Bronchial epithelial cell (primary cell): Measurements from ENCODE around the gene TRPV5. TPM values are rescaled to one million over a fixed set of nuclear protein-coding genes. Genes with fewer than 3 reads are reported as not detected.
A peak's percentile ranks its signal among the peaks of the same experiment; 100 is the strongest.

ENCODE experiments used
- DNase-seq: peaks from one replicate; pipeline ENCODE4 v3.0.0-alpha.2; 2010; ENCODE audit warnings: low read depth
- FAIRE-seq: peaks from 2 replicates; lab custom pipeline; 2011; peaks lifted over from hg19 to GRCh38; lab: Jason Lieb, UNC
- H3K27me3 ChIP-seq: 2 replicates; pipeline ENCODE4 v1.5.1; 2011; ENCODE audit warnings: low read length; ENCODE audit not compliant: control insufficient read depth, insufficient read depth
- H3K36me3 ChIP-seq: 2 replicates; pipeline ENCODE4 v1.5.1; 2011; ENCODE audit warnings: low read length; ENCODE audit not compliant: control insufficient read depth, insufficient read depth
- H3K4me3 ChIP-seq: 2 replicates; pipeline ENCODE4 v1.5.1; 2011; ENCODE audit warnings: mild to moderate bottlenecking, low read depth, low read length, control low read depth
- total RNA-seq: library from RNA; depleted of rRNA; stranded (reverse); fragments of >200 nt; gene quantifications from 2 replicates; pipeline ENCODE4 v1.2.1, GENCODE V29; 2014
- TF ChIP-seq, protein P1 (sequence below): IDR thresholded peaks from 2 replicates; pipeline ENCODE4 v1.5.1; 2011; ENCODE audit warnings: mild to moderate bottlenecking, moderate library complexity, low read length, control low read depth, inconsistent platforms; ENCODE audit not compliant: insufficient read depth, severe bottlenecking

The TRPV5 gene
- total RNA-seq, 1 donor from 2014 or later: not detected

DNA sequence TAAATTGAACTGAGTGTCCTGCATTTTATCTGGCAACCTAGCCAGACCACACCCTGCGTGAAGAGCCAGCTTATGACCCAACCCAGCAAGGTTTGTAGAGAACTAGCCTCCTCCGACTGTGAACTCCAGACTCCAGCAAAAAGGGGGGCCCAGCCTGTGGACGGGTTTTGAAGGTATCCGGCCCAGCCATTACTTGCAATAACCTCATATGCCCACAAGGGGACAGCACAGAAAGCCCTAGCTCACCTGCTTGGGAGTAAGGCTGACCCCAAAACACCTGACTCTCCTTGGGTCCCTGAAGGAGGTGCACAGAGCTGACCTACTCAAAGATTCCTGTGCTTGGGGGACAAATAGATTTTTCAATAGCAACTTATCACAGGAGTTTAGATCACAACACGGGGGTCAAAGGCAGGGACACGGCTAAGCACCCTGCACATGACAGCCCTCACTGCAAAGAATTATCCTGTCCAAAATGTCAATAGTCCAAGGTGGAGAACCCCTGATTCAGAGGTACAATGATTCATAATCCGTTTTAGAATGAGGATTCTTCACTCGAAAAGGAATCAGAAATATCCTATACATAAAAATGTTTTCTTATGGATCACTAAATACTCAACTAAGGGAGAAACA lies 52.6 kb downstream of the TRPV5 start:
- no peaks in the 10 kb centered on the region for H3K36me3 ChIP-seq

DNA sequence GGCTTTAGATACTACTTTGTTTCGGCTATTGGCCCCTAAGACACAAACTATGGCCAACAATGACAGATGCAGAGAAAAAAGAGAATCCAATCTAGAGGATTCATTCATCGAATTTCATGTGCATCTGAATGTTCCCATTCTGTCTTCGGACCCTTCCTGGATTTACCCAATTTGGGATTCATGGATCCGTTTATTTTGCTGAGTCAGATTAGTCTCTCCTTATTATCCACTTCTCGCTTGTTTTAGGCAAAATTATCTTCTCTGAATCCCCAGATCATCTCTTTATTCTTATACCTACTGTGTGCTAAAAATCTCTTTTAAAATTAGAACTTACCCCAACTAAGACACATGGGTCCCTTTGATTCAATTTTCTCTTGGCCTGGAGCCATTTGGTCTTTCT lies 54.5 kb downstream of the TRPV5 start:
- H3K36me3 ChIP-seq: no peaks in the 10 kb centered on the region
- peaks cover 10% of the 10 kb centered on the region for H3K27me3 ChIP-seq
- H3K4me3 ChIP-seq: no peak overlapping the region
- FAIRE-seq (no peak), DNase-seq (no peak)
- TF ChIP-seq, protein P1, sequence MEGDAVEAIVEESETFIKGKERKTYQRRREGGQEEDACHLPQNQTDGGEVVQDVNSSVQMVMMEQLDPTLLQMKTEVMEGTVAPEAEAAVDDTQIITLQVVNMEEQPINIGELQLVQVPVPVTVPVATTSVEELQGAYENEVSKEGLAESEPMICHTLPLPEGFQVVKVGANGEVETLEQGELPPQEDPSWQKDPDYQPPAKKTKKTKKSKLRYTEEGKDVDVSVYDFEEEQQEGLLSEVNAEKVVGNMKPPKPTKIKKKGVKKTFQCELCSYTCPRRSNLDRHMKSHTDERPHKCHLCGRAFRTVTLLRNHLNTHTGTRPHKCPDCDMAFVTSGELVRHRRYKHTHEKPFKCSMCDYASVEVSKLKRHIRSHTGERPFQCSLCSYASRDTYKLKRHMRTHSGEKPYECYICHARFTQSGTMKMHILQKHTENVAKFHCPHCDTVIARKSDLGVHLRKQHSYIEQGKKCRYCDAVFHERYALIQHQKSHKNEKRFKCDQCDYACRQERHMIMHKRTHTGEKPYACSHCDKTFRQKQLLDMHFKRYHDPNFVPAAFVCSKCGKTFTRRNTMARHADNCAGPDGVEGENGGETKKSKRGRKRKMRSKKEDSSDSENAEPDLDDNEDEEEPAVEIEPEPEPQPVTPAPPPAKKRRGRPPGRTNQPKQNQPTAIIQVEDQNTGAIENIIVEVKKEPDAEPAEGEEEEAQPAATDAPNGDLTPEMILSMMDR: no peak

More for the DNA sequence above, 52.6 kb downstream of the TRPV5 start:
- DNase-seq: peak; percentile 43
- Histone ChIP-seq H3K4me3 (no peak overlapping the region), H3K27me3 (peaks cover 10% of the 10 kb centered on the region)
- no peak for FAIRE-seq
- TF ChIP-seq, protein P1: peak; percentile 96

DNA sequence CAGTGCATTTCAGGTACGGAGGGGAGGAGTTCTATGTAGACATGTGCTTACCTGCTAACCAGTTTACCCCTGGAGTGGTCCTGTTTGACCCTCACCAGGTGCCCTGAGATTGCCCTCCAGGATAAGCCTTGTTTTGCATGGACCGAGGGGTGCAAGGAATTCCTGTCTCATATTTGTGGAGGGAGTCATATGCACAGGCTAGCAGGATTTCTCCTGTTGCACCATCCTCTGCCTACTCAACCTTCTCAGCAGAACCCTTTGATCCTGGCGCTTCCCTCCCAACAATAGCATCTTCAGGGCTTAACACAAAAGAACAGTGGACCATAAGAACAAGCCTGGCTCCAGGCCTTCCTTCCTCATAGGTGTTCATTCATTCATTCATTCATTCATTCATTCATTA lies 55.2 kb downstream of the TRPV5 start:
- H3K36me3 ChIP-seq: no peaks in the 10 kb centered on the region
- FAIRE-seq (no peak), DNase-seq (no peak)
- TF ChIP-seq, protein P1: no peak
- no peak overlapping the region for H3K4me3 ChIP-seq
- H3K27me3 ChIP-seq: peaks cover 10% of the 10 kb centered on the region

DNA sequence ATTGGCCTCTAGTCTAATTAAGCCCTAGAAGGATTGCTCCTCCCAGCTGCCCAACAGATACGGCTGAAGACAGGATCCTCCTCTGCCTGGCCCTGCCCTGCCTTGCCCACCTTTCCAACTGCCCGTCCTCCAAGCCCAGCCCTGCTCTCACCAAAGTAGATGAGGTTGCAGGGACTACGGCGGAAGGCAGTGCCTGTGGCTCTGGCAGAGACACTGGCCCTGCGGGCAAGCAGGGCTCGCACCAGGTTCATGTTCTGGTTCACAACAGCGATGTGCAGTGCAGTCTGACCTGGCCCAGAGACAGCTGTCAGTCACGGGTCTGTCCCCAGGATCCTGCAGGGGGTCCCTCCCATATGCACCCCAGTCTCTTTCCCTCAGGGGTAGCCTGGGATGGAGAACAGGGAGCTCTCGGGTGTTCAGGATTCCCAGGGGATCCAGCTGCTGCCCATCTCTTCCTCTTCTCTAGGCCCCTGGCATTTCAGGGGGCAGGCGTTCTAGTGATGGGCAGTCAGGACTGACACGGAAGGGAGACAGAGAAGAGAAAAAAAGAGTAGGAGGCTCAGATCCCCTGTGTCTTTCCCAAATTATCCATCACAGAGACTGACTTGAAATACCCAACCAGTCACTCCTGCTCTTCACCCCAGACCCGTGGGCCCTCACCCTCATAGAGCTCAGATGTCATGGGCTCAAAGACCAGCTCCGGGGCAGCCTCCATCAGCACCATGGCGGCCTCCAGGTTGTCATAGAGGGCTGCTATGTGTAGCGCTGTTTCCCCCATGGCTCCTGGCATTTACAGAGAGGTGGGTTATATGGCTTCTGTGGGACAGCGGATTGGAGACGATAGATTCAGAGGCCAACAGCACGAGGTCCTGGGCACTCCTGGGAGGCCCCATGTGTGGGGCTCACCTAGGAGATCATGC lies 56.3 kb downstream of the TRPV5 start:
- TF ChIP-seq, protein P1: no peak
- no peak for FAIRE-seq
- no peak for DNase-seq

DNA sequence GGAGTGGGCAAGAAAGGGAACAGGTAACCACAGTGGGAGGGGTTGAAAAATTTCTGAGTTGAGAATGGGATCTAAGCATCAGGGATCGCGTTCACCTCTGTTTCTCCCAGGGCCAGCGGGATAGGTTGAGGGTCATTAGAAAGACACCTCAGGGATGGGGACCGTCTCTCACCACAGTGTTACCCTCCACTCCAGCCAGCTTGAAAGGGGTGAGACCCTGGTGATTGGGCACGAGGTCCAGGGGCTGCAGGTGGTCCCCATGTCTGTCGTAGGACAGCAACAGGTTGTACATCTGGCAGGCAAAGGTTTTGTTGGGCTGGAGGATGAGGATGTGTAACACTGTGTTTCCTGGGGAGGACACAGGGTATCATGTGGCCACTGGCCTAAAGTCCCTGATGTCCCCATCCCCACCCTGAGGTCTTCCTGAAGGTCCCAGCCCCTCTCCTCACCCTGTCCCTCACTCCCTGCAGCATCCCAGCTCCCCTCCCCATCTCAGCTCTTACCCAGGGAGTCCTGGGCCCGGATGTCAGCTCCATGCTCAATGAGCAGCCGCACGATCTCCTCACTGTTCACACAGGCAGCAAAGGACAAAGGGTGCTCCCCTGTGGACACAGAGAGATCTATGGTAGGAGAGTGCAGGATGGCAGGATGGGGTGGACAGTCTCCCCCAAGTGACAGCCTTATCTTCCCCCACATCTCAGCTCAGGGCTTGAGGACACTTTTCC lies 57.1 kb downstream of the TRPV5 start:
- no peak for DNase-seq
- Histone ChIP-seq H3K27me3 (peaks cover 4% of the 10 kb centered on the region), H3K36me3 (no peaks in the 10 kb centered on the region), H3K4me3 (no peak overlapping the region)
- TF ChIP-seq, protein P1: no peak
- no peak for FAIRE-seq

More for the DNA sequence above, 56.3 kb downstream of the TRPV5 start:
- Histone ChIP-seq H3K27me3 (peaks cover 4% of the 10 kb centered on the region), H3K36me3 (no peaks in the 10 kb centered on the region), H3K4me3 (no peak overlapping the region)
